Parathyroid adenoma (tissue), 2 donors: Measurements from ENCODE around the gene CYSRT1.

Experiments used
- H2AFZ ChIP-seq: fragments of 300-600 bp; sonication (generic); one replicate; pipeline ENCODE4 v1.7.0; 2017; ENCODE audit warnings: antibody characterized with exemption, mild to moderate bottlenecking
- H3K27ac ChIP-seq: fragments of 300-600 bp; sonication (generic); one replicate; pipeline ENCODE4 v1.7.0; 2017
- H3K27me3 ChIP-seq: fragments of 300-600 bp; sonication (generic); one replicate; pipeline ENCODE4 v1.7.0; 2017; ENCODE audit warnings: low read length; ENCODE audit not compliant: control insufficient read depth, insufficient read depth
- H3K36me3 ChIP-seq: fragments of 300-600 bp; sonication (generic); one replicate; pipeline ENCODE4 v1.7.0; 2017; ENCODE audit warnings: low read length; ENCODE audit not compliant: control insufficient read depth, insufficient read depth
- H3K4me1 ChIP-seq: fragments of 300-600 bp; sonication (generic); one replicate; pipeline ENCODE4 v1.7.0; 2017; ENCODE audit warnings: control low read depth
- H3K4me2 ChIP-seq: fragments of 300-600 bp; sonication (generic); one replicate; pipeline ENCODE4 v1.7.0; 2017; ENCODE audit warnings: low read length
- H3K4me3 ChIP-seq: fragments of 300-600 bp; sonication (generic); one replicate; pipeline ENCODE4 v1.7.0; 2017; ENCODE audit warnings: low read depth, low read length
- H3K79me2 ChIP-seq: fragments of 300-600 bp; sonication (generic); one replicate; pipeline ENCODE4 v1.7.0; 2017; ENCODE audit warnings: control low read depth
- H3K9ac ChIP-seq: fragments of 300-600 bp; sonication (generic); one replicate; pipeline ENCODE4 v1.7.0; 2017; ENCODE audit warnings: mild to moderate bottlenecking
- H3K9me3 ChIP-seq: fragments of 300-600 bp; sonication (generic); one replicate; pipeline ENCODE4 v1.7.0; 2017; ENCODE audit warnings: low read length; ENCODE audit not compliant: control insufficient read depth
- CTCF ChIP-seq: fragments of 300-600 bp; sonication (generic); IDR thresholded peaks from one replicate; pipeline ENCODE4 v1.7.0; 2017; ENCODE audit warnings: antibody characterized with exemption, mild to moderate bottlenecking
- donor health status: primary hyperparathyroidism.

The CYSRT1 gene

DNA sequence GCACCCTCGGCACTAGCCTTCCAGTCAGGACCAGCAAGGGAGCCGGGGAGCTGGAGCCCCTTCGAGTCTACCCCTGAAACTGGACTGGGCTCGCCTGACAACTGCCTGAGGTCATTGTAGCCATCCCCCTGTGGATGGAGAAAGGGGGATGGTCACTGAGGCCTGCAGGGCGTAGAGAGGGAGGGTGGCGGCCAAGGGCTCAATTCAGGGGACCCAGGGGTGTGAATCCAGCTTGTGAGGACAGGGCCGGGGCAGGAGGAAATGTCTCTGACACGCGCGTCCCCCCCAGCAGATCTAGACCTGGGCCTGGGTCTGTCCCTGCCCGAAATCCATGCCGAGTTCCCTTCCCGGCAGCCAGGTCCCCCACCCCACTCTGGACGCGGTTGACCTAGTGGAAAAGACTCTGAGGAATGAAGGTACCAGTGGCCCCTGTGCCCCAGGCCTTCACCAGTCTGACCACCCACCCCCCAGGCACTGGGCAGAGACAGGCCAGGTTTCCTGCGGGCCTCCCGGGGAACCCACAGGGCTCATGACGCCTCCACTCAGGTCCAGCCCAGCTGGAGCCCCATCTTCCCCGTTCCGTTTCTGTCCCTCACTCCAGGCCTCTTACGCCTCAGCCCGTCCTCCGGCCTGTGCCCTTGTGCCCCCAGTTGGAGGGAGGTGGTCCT lies 6.5 kb downstream of the CYSRT1 start:
- no peak overlapping the region for H3K27ac ChIP-seq
- no peaks in the 10 kb centered on the region for H3K9me3 ChIP-seq
- H3K9ac ChIP-seq: no peak overlapping the region
- H3K4me2 ChIP-seq: no peak overlapping the region
- peaks cover 9% of the 10 kb centered on the region for H3K4me1 ChIP-seq
- no peak for TF ChIP-seq CTCF
- H3K79me2 ChIP-seq: no peaks in the 10 kb centered on the region
- no peaks in the 10 kb centered on the region for H3K36me3 ChIP-seq
- no peak overlapping the region for H3K4me3 ChIP-seq
- no peaks in the 10 kb centered on the region for H3K27me3 ChIP-seq
- no peak overlapping the region for H2AFZ ChIP-seq

DNA sequence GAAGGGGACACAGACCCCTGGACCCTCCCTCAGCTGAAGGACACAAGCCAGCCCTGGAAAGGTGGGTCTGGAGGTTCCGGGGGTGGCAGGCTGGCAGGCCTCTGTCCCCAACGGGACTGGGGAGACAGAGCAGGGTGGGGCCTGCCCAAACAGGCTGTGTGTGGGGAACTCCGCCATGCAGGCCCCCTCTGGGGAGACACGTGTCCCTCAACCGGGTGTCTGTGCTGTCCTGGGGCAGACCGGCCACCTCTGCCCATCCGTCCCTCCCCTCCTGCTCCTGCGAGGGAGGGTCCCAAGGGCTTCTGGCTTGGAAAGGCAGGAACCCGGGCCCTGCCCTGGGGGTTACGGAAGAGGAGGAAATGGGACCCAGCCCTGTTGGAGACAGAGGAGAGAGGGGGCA lies 7.1 kb downstream of the CYSRT1 start:
- no peak overlapping the region for H2AFZ ChIP-seq
- no peaks in the 10 kb centered on the region for H3K27me3 ChIP-seq
- H3K4me3 ChIP-seq: no peak overlapping the region
- no peak for TF ChIP-seq CTCF
- no peak overlapping the region for H3K27ac ChIP-seq
- peaks cover 8% of the 10 kb centered on the region for H3K4me1 ChIP-seq
- no peaks in the 10 kb centered on the region for H3K79me2 ChIP-seq
- H3K36me3 ChIP-seq: no peaks in the 10 kb centered on the region
- H3K4me2 ChIP-seq: no peak overlapping the region
- H3K9ac ChIP-seq: no peak overlapping the region
- no peaks in the 10 kb centered on the region for H3K9me3 ChIP-seq

- Histone ChIP-seq H3K4me1 (peaks cover 11% of the 10 kb centered on the region), H3K79me2 (no peaks in the 10 kb centered on the region), H3K27ac (no peak overlapping the region), H3K4me3 (no peak overlapping the region), H3K9ac (no peak overlapping the region), H3K36me3 (no peaks in the 10 kb centered on the region), H3K4me2 (no peak overlapping the region), H3K9me3 (no peaks in the 10 kb centered on the region), H3K27me3 (no peaks in the 10 kb centered on the region), H2AFZ (no peak overlapping the region)
- TF ChIP-seq CTCF: no peak
Observed at GRCh38 chr9:137232510-137232909, 7.5 kb downstream of the CYSRT1 start.

GRCh38 chr9:137233143-137233980 lies 8.4 kb downstream of the CYSRT1 start:
- Histone ChIP-seq H3K79me2 (no peaks in the 10 kb centered on the region), H3K9me3 (no peaks in the 10 kb centered on the region), H3K9ac (no peak overlapping the region), H3K4me1 (peaks cover 14% of the 10 kb centered on the region), H3K4me2 (no peak overlapping the region), H3K36me3 (no peaks in the 10 kb centered on the region), H3K27ac (no peak overlapping the region), H3K4me3 (no peak overlapping the region), H3K27me3 (no peaks in the 10 kb centered on the region), H2AFZ (no peak overlapping the region)
- TF ChIP-seq CTCF: no peak
